ENCODE data around the gene CLEC11A. TPM values are rescaled to one million over a fixed set of nuclear protein-coding genes. Genes with fewer than 3 reads are reported as not detected.

The CLEC11A gene
- total RNA-seq, 4 donors from 2014 or later: 2.6 to 11.2 (median 5.1) TPM

- intact Hi-C loops (cut with DNase I; ENCODE audit: low total_unique reads) (no loop called here), in situ Hi-C loops (cut with MboI; ENCODE audit: low pct_ligation_motif_present in 1 of 4, low pct_unique_long_range_greater_than_20kb in 1 of 4, low sequenced_read_pairs in 3 of 4) (no loop called here)
- H3K36me3 ChIP-seq: no peaks in the 10 kb centered on the region
- TF ChIP-seq POLR2AphosphoS5 (IDR thresholded peaks at IDR 0.05) (no peak), CTCF (IDR thresholded peaks at IDR 0.05) (no peak), EP300 (IDR thresholded peaks at IDR 0.05; ENCODE audit: low read depth) (no peak), POLR2A (IDR thresholded peaks at IDR 0.05) (no peak)
- WGBS, 2 donors (ENCODE audit: low coverage in 1 of 2): 35 to 37% methylated on average over 9 to 39 of the region's 39 CpGs
- peaks cover 39% of the 10 kb centered on the region for H3K27me3 ChIP-seq
- peaks cover 0 to 23% (median 16%) of the 10 kb centered on the region in 4 donors for H3K4me1 ChIP-seq
- DNase-seq: peak; percentile 42
- no peak overlapping the region for H3K4me3 ChIP-seq
- no peak overlapping the region for H3K27ac ChIP-seq
- H3K9me3 ChIP-seq: no peaks in the 10 kb centered on the region
Observed at GRCh38 chr19:50728084-50728737, 5.0 kb downstream of the CLEC11A start.

GRCh38 chr19:50729894-50730293, 6.7 kb downstream of the CLEC11A start:
- no peak overlapping the region for H3K4me3 ChIP-seq
- peaks cover 0 to 12% (median 8%) of the 10 kb centered on the region in 4 donors for H3K4me1 ChIP-seq
- 43 to 65% methylated on average over 4 to 5 of the region's 5 CpGs for WGBS, 2 donors (ENCODE audit: low coverage in 1 of 2)
- no peaks in the 10 kb centered on the region for H3K36me3 ChIP-seq
- peaks cover 29% of the 10 kb centered on the region for H3K27me3 ChIP-seq
- TF ChIP-seq POLR2A (IDR thresholded peaks at IDR 0.05): no peak
- no peak for TF ChIP-seq CTCF (IDR thresholded peaks at IDR 0.05)
- TF ChIP-seq EP300 (IDR thresholded peaks at IDR 0.05; ENCODE audit: low read depth): no peak
- TF ChIP-seq POLR2AphosphoS5 (IDR thresholded peaks at IDR 0.05): no peak
- H3K27ac ChIP-seq: no peak overlapping the region
- DNase-seq: no peak
- intact Hi-C loops (cut with DNase I; ENCODE audit: low total_unique reads): no loop called here
- no peaks in the 10 kb centered on the region for H3K9me3 ChIP-seq
- in situ Hi-C loops (cut with MboI; ENCODE audit: low pct_ligation_motif_present in 1 of 4, low pct_unique_long_range_greater_than_20kb in 1 of 4, low sequenced_read_pairs in 3 of 4): no loop called here

- WGBS, 2 donors (ENCODE audit: low coverage in 1 of 2): 51 to 62% methylated on average over 3 to 7 of the region's 7 CpGs
- TF ChIP-seq POLR2A (IDR thresholded peaks at IDR 0.05): no peak
- no peak for TF ChIP-seq EP300 (IDR thresholded peaks at IDR 0.05; ENCODE audit: low read depth)
- no peak for TF ChIP-seq CTCF (IDR thresholded peaks at IDR 0.05)
- no peak for TF ChIP-seq POLR2AphosphoS5 (IDR thresholded peaks at IDR 0.05)
- H3K9me3 ChIP-seq: no peaks in the 10 kb centered on the region
- peaks cover 51% of the 10 kb centered on the region for H3K27me3 ChIP-seq
- intact Hi-C loops (cut with DNase I; ENCODE audit: low total_unique reads): no loop called here
- H3K4me3 ChIP-seq: no peak overlapping the region
- H3K27ac ChIP-seq: no peak overlapping the region
- in situ Hi-C loops (cut with MboI; ENCODE audit: low pct_ligation_motif_present in 1 of 4, low pct_unique_long_range_greater_than_20kb in 1 of 4, low sequenced_read_pairs in 3 of 4): no loop called here
- no peaks in the 10 kb centered on the region for H3K4me1 ChIP-seq
- H3K36me3 ChIP-seq: no peaks in the 10 kb centered on the region
- no peak for DNase-seq
Observed at GRCh38 chr19:50735869-50736268, 12.7 kb downstream of the CLEC11A start.

GRCh38 chr19:50736338-50736737, 13.2 kb downstream of the CLEC11A start:
- Histone ChIP-seq H3K27ac (no peak overlapping the region), H3K36me3 (no peaks in the 10 kb centered on the region), H3K4me3 (no peak overlapping the region), H3K9me3 (no peaks in the 10 kb centered on the region), H3K4me1 (no peaks in the 10 kb centered on the region), H3K27me3 (peaks cover 55% of the 10 kb centered on the region)
- intact Hi-C loops (cut with DNase I; ENCODE audit: low total_unique reads) (no loop called here), in situ Hi-C loops (cut with MboI; ENCODE audit: low pct_ligation_motif_present in 1 of 4, low pct_unique_long_range_greater_than_20kb in 1 of 4, low sequenced_read_pairs in 3 of 4) (no loop called here)
- WGBS, 2 donors (ENCODE audit: low coverage in 1 of 2): 55 to 60% methylated on average over 5 of the region's 5 CpGs
- no peak for TF ChIP-seq CTCF (IDR thresholded peaks at IDR 0.05)
- no peak for TF ChIP-seq EP300 (IDR thresholded peaks at IDR 0.05; ENCODE audit: low read depth)
- no peak for TF ChIP-seq POLR2AphosphoS5 (IDR thresholded peaks at IDR 0.05)
- no peak for TF ChIP-seq POLR2A (IDR thresholded peaks at IDR 0.05)
- DNase-seq: no peak
